ENCODE results near the gene KIRREL3.

KIRREL3 gene

GRCh38 chr11:127000291-127000968 lies at the start of gene KIRREL3:
Gene KIRREL3 (minus strand): TSS chr11:127000770.
- no peak for DNase-seq (ENCODE audit: low read depth)
- no peak for TF ChIP-seq CTCF (conservative IDR thresholded peaks at IDR 0.05; ENCODE audit: control insufficient read depth, insufficient read depth, low read depth, low read length)
- peak within 1 kb of the TSS; percentile 55 for H3K4me3 ChIP-seq (ENCODE audit: control insufficient read depth, low read depth, low read length)

DNA sequence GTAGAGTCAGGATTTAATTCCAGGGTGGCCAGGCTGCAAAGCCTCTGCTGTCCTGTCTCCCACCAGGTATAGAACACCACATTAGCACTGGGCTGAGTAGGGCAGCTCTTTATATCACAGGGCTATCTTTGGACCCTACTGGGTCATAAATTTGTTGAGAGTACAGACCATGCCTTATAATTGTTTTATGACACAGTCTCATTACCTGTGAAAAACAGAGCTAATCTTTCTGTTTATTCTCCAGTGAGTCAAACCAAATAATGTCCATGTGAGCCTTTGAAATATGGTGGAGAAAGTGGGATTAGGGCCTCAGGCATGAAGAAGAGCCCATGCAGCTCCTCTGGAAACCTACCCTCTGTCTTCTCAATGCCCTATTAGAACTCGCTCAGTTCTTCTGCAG lies 49.6 kb upstream of the KIRREL3 start:
- no peak for TF ChIP-seq CTCF (conservative IDR thresholded peaks at IDR 0.05; ENCODE audit: control insufficient read depth, insufficient read depth, low read depth, low read length)
- H3K4me3 ChIP-seq (ENCODE audit: control insufficient read depth, low read depth, low read length): no peak overlapping the region
- DNase-seq (ENCODE audit: low read depth): no peak

DNA sequence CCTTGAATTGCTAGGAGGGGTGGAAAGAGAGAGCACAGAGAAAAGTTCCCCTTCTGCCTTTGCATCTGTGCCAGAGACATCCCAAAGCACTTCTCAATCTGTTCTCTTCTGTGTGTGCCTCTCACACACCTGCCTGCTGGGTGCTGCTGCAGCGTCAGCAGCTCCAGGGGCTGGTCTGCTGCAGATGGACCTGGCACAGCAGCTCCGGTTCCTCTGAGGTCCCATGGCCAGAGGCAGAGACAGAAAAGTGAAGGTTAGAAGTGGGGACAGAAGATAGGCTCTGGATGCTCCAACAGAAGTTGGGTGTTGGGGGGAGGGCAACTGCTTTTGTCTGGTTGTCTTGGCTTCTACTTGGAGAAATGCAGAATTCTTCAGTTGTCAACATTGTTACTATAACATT lies 48.9 kb upstream of the KIRREL3 start:
- H3K4me3 ChIP-seq (ENCODE audit: control insufficient read depth, low read depth, low read length): no peak overlapping the region
- no peak for DNase-seq (ENCODE audit: low read depth)
- TF ChIP-seq CTCF (conservative IDR thresholded peaks at IDR 0.05; ENCODE audit: control insufficient read depth, insufficient read depth, low read depth, low read length): no peak

DNA sequence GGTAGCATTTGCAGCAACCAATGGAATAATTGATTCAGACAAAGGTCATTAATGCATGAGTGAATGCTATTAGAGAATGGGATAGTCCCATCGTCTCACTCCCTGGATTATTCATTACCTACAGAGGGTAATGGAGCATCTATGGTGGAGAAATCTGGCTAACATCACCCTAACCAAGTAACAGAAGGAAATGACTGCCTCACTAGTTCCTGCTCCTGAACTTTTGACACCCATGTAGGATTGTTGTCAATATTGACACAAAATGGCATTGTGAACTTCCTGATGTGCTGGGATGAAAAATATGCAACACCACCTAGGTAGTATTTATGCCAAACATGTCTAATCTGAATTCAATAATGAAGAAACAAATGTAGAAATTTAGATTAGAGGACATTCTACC lies 44.0 kb upstream of the KIRREL3 start:
- DNase-seq (ENCODE audit: low read depth): no peak
- no peak overlapping the region for H3K4me3 ChIP-seq (ENCODE audit: control insufficient read depth, low read depth, low read length)
- no peak for TF ChIP-seq CTCF (conservative IDR thresholded peaks at IDR 0.05; ENCODE audit: control insufficient read depth, insufficient read depth, low read depth, low read length)

DNA sequence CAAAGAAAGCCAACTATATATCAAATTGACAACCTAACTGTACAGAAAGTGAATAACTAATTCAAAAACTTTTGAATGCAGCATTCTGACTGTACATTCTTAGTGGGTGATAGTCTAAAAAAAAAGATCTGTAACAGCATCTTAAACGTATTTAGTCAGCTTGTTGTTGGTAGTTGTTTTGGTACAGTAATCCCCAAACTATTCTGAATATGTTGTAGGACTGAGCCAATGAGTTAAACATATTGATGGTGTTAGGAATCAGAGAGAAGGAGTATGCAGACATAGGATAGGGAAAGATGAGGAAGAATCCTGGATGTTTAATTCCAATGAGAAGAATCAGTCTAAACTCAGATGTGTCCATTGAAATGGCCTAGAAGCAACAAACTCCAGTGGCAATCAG lies 41.9 kb upstream of the KIRREL3 start:
- peak; percentile 15 for DNase-seq (ENCODE audit: low read depth)
- TF ChIP-seq CTCF (conservative IDR thresholded peaks at IDR 0.05; ENCODE audit: control insufficient read depth, insufficient read depth, low read depth, low read length): no peak

GRCh38 chr11:127039591-127039990 lies 39.0 kb upstream of the KIRREL3 start:
- TF ChIP-seq CTCF (conservative IDR thresholded peaks at IDR 0.05; ENCODE audit: control insufficient read depth, insufficient read depth, low read depth, low read length): no peak
- no peak overlapping the region for H3K4me3 ChIP-seq (ENCODE audit: control insufficient read depth, low read depth, low read length)
- no peak for DNase-seq (ENCODE audit: low read depth)

More for the DNA sequence above, 41.9 kb upstream of the KIRREL3 start:
- H3K4me3 ChIP-seq (ENCODE audit: control insufficient read depth, low read depth, low read length): no peak overlapping the region

DNA sequence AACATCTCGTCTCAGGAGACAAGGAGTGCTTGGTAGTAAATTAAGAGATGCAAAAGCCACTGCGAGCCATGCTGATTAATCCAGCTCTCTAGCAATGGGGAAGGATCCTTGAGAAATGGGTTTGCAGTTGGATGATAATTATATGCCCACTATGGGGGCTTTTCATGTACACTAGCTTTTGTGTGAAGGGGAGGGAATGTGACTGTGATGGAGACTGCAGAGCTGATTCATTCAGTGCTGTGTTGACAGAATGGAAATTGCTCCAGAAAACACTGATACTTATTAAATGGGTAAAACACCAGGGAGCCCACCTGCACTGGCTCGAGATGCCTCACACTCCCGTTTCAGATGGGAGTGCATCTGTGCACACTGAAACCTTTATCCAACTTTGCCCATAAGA lies 37.0 kb upstream of the KIRREL3 start:
- no peak for DNase-seq (ENCODE audit: low read depth)
- no peak overlapping the region for H3K4me3 ChIP-seq (ENCODE audit: control insufficient read depth, low read depth, low read length)
- TF ChIP-seq CTCF (conservative IDR thresholded peaks at IDR 0.05; ENCODE audit: control insufficient read depth, insufficient read depth, low read depth, low read length): no peak
